Measurements from ENCODE around the gene MAN2A2.

The MAN2A2 gene

GRCh38 chr15:90915216-90915807 is 12.2 kb downstream of the MAN2A2 start:
- no peak for DNase-seq (ENCODE audit: low read depth)
- TF ChIP-seq CTCF (IDR thresholded peaks at IDR 0.05; ENCODE audit: low read depth, low read length, missing control alignments) = no peak
- no peak overlapping the region for H3K4me3 ChIP-seq (ENCODE audit: low read depth, low read length)

GRCh38 chr15:90915808-90916440 is 12.8 kb downstream of the MAN2A2 start:
- no peak for DNase-seq (ENCODE audit: low read depth)
- no peak for TF ChIP-seq CTCF (IDR thresholded peaks at IDR 0.05; ENCODE audit: low read depth, low read length, missing control alignments)
- no peak overlapping the region for H3K4me3 ChIP-seq (ENCODE audit: low read depth, low read length)

- DNase-seq (ENCODE audit: low read depth) = no peak
- no peak for TF ChIP-seq CTCF (IDR thresholded peaks at IDR 0.05; ENCODE audit: low read depth, low read length, missing control alignments)
These were observed 13.4 kb downstream of the MAN2A2 start for GRCh38 chr15:90916461-90916860.

GRCh38 chr15:90917569-90917968 is 14.5 kb downstream of the MAN2A2 start:
- DNase-seq (ENCODE audit: low read depth) = no peak
- H3K4me3 ChIP-seq (ENCODE audit: low read depth, low read length) = no peak overlapping the region
- no peak for TF ChIP-seq CTCF (IDR thresholded peaks at IDR 0.05; ENCODE audit: low read depth, low read length, missing control alignments)

More at GRCh38 chr15:90916461-90916860, 13.4 kb downstream of the MAN2A2 start:
- no peak overlapping the region for H3K4me3 ChIP-seq (ENCODE audit: low read depth, low read length)

- no peak overlapping the region for H3K4me3 ChIP-seq (ENCODE audit: low read depth, low read length)
- no peak for DNase-seq (ENCODE audit: low read depth)
- no peak for TF ChIP-seq CTCF (IDR thresholded peaks at IDR 0.05; ENCODE audit: low read depth, low read length, missing control alignments)
These were observed 15.1 kb downstream of the MAN2A2 start for GRCh38 chr15:90918034-90918788.

GRCh38 chr15:90918835-90919234 is 15.7 kb downstream of the MAN2A2 start:
- DNase-seq (ENCODE audit: low read depth) = no peak
- H3K4me3 ChIP-seq (ENCODE audit: low read depth, low read length) = no peak overlapping the region
- no peak for TF ChIP-seq CTCF (IDR thresholded peaks at IDR 0.05; ENCODE audit: low read depth, low read length, missing control alignments)
